Esophagus muscularis mucosa (tissue), 4 donors: Measurements from ENCODE around the gene ZNF597. TPM values are rescaled to one million over a fixed set of nuclear protein-coding genes. Genes with fewer than 3 reads are reported as not detected.

Experiments
- DNase-seq: peaks from one replicate; pipeline ENCODE4 v3.0.0-alpha.2; 2017; ENCODE audit errors: extremely low spot score
- H3K27ac ChIP-seq, 4 donors: fragments of 200-600 bp; sonication (generic); replicated peaks in 1 of 4; 1 replicate in 3 of 4; 2 replicates in 1 of 4; pipeline ENCODE4 v1.5.1; 2016 to 2019; ENCODE audit warnings: mild to moderate bottlenecking in 1 of 4
- H3K27me3 ChIP-seq, 4 donors: fragments of 200-600 bp; sonication (generic); one replicate each; pipeline versions ENCODE4 v1.5.1 to v1.6.0; 2016 to 2019
- H3K36me3 ChIP-seq, 4 donors: fragments of 200-600 bp; sonication (generic); one replicate each; pipeline ENCODE4 v1.5.1; 2016 to 2019
- H3K4me1 ChIP-seq, 4 donors: fragments of 200-600 bp; sonication (generic); one replicate each; pipeline ENCODE4 v1.5.1; 2016 to 2019
- H3K4me3 ChIP-seq, 4 donors: fragments of 200-600 bp; sonication (generic); 1 replicate in 2 of 4; 2 replicates in 2 of 4; pipeline ENCODE4 v1.5.1; 2016 to 2019; ENCODE audit warnings: mild to moderate bottlenecking in 4 of 4, moderate library complexity in 1 of 4
- H3K9me3 ChIP-seq, 4 donors: fragments of 200-600 bp; sonication (generic); 1 replicate in 3 of 4; 2 replicates in 1 of 4; pipeline ENCODE4 v1.5.1; 2016 to 2019
- CTCF ChIP-seq, 3 experiments: fragments of 200-600 bp in 2 of 3; fragments of 450-650 bp in 1 of 3; sonication (generic) in 2 of 3; IDR thresholded peaks; one replicate each; pipeline ENCODE4 v1.5.1; 2017 to 2019; ENCODE audit warnings: antibody characterized with exemption in 3 of 3, mild to moderate bottlenecking in 2 of 3, moderate library complexity in 1 of 3
- EP300 ChIP-seq: sonication (generic); formaldehyde crosslinking; IDR thresholded peaks from one replicate; pipeline ENCODE4 v1.6.1; 2017; ENCODE audit warnings: antibody characterized with exemption
- POLR2A ChIP-seq: fragments of 450-650 bp; IDR thresholded peaks from one replicate; pipeline ENCODE4 v1.6.1; 2017; ENCODE audit warnings: antibody characterized with exemption, moderate library complexity, mild to moderate bottlenecking, low read depth
- POLR2AphosphoS5 ChIP-seq, 2 donors: sonication (generic); formaldehyde crosslinking; IDR thresholded peaks; one replicate each; pipeline ENCODE4 v1.6.1; 2017; ENCODE audit warnings: antibody characterized with exemption in 2 of 2
- WGBS: methylation state at CpG from one replicate; pipeline ENCODE4 v1.1.5; 2018; 5-methylcytosine and 5-hydroxymethylcytosine counted together
- intact Hi-C: fragments of 100-400 bp; cut with DNase I; formaldehyde crosslinking; loops from one replicate; pipeline ENCODE4 v1.15.1; 2023
- total RNA-seq, 4 donors: library from RNA; depleted of rRNA; stranded (reverse); fragments of >200 nt; gene quantifications; one replicate each; pipeline versions ENCODE4 v1.1.0 to v1.2.1, GENCODE V29; 2016

The ZNF597 gene
- total RNA-seq, 4 donors from 2014 or later: 1.5 to 2.2 (median 1.8) TPM

- Histone ChIP-seq H3K27ac (no peak overlapping the region), H3K27me3 (no peaks in the 10 kb centered on the region), H3K36me3 (peaks cover 3 to 25% (median 14%) of the 10 kb centered on the region in 4 donors), H3K4me3 (no peak overlapping the region), H3K9me3 (peaks cover 5 to 95% (median 83%) of the 10 kb centered on the region in 4 donors), H3K4me1 (no peaks in the 10 kb centered on the region)
- TF ChIP-seq EP300 (no peak), POLR2AphosphoS5 (IDR thresholded peaks at IDR 0.05) (no peak), POLR2A (no peak), CTCF (IDR thresholded peaks at IDR 0.05) (no peak)
- intact Hi-C loops: no loop called here
- DNase-seq: no peak
- WGBS: 56% methylated on average over 19 of the region's 29 CpGs
Measured at GRCh38 chr16:3413730-3414379, 29.4 kb downstream of the ZNF597 start.

GRCh38 chr16:3408561-3409197 lies 34.6 kb downstream of the ZNF597 start:
- H3K36me3 ChIP-seq: peaks cover 50 to 76% (median 66%) of the 10 kb centered on the region in 4 donors
- 99% methylated on average over 12 of the region's 12 CpGs for WGBS

GRCh38 chr16:3401719-3402397 lies 41.4 kb downstream of the ZNF597 start:
- Histone ChIP-seq H3K4me1 (peaks cover 25 to 39% (median 35%) of the 10 kb centered on the region in 4 donors), H3K36me3 (peaks cover 32 to 57% (median 49%) of the 10 kb centered on the region in 4 donors), H3K27me3 (no peaks in the 10 kb centered on the region), H3K9me3 (peaks cover 0 to 47% (median 39%) of the 10 kb centered on the region in 4 donors), H3K4me3 (peak overlapping the region; percentile 67 to 96 (median 81)), H3K27ac (peak overlapping the region; percentile 82 to 93 (median 86))
- DNase-seq: no peak
- TF ChIP-seq POLR2AphosphoS5 (IDR thresholded peaks at IDR 0.05) (no peak), CTCF (IDR thresholded peaks at IDR 0.05) (no peak), POLR2A (no peak), EP300 (no peak)
- intact Hi-C loops: loop anchor here (2.0 to 10.0 kb wide), 4 partner anchors 40 to 120 kb away; partner anchors contain the start of genes C16orf90, NAA60, ZNF263 and ZNF597
- WGBS: 33% methylated on average over 16 of the region's 17 CpGs

More at GRCh38 chr16:3408561-3409197, 34.6 kb downstream of the ZNF597 start:
- TF ChIP-seq EP300 (no peak), POLR2A (no peak), POLR2AphosphoS5 (IDR thresholded peaks at IDR 0.05) (no peak), CTCF (IDR thresholded peaks at IDR 0.05) (no peak)
- intact Hi-C loops: loop anchor here (10.0 kb wide), 1 partner anchor 86 kb away; the partner anchor contains the start of gene C16orf90
- Histone ChIP-seq H3K27ac (no peak overlapping the region), H3K4me3 (no peak overlapping the region), H3K9me3 (peaks cover 18 to 99% (median 92%) of the 10 kb centered on the region in 4 donors), H3K4me1 (peaks cover 0 to 6% (median 4%) of the 10 kb centered on the region in 4 donors), H3K27me3 (no peaks in the 10 kb centered on the region)
- DNase-seq: no peak

GRCh38 chr16:3400779-3401688 lies 42.3 kb downstream of the ZNF597 start, which contains the start of the genes ZNF174 and ZSCAN32:
Gene ZNF174, plus strand, starts transcription at chr16:3401215. Its CDS starts 790 bp downstream, at chr16:3402005.
Gene ZSCAN32, minus strand, starts transcription at chr16:3401004. Its CDS starts 3,447 bp downstream, at chr16:3397557.
- Histone ChIP-seq H3K27me3 (no peaks in the 10 kb centered on the region), H3K27ac (peak within 1 kb of the TSS; percentile 82 to 93 (median 86)), H3K4me3 (peak within 1 kb of the TSS; percentile 67 to 96 (median 81)), H3K9me3 (peaks cover 0 to 47% (median 35%) of the 10 kb centered on the region in 4 donors), H3K4me1 (peaks cover 25 to 39% (median 35%) of the 10 kb centered on the region in 4 donors), H3K36me3 (peaks cover 27 to 57% (median 49%) of the 10 kb centered on the region in 4 donors)
- TF ChIP-seq POLR2A: peak; percentile 39
- peak in 1 of 3 experiments; percentile 45 for TF ChIP-seq CTCF (IDR thresholded peaks at IDR 0.05)
- no peak for TF ChIP-seq EP300
- peak; percentile 88 to 96 for TF ChIP-seq POLR2AphosphoS5 (IDR thresholded peaks at IDR 0.05)
- intact Hi-C loops: loop anchor here (2.0 to 10.0 kb wide), 4 partner anchors 41 to 119 kb away; partner anchors contain the start of genes C16orf90, NAA60, ZNF263 and ZNF597
- DNase-seq: peak; percentile 99
- under 1% methylated on average over 41 of the region's 95 CpGs for WGBS
